Astrocyte (in vitro differentiated cells and primary cell): ENCODE results near the gene BMPER.

Source experiments
- CTCF ChIP-seq: IDR thresholded peaks from 2 replicates; pipeline ENCODE4 v1.5.1; 2011; ENCODE audit warnings: low read depth, mild to moderate bottlenecking, inconsistent platforms, low read length, moderate library complexity; ENCODE audit not compliant: insufficient read depth
- EZH2 ChIP-seq: IDR thresholded peaks from 2 replicates; pipeline ENCODE4 v1.6.1; 2012; ENCODE audit warnings: mild to moderate bottlenecking, low read length, inconsistent platforms; ENCODE audit not compliant: insufficient read depth

GRCh38 chr7:33932221-33932620, 26.9 kb downstream of the BMPER start:
- TF ChIP-seq CTCF (no peak), EZH2 (no peak)
